GM19099 (cell line): ENCODE measurements around the gene TMEM167A.

Experiments used
- POLR2A ChIP-seq: IDR thresholded peaks from 3 replicates; pipeline ENCODE4 v1.6.1; 2011; ENCODE audit warnings: low read depth; ENCODE audit not compliant: insufficient read length; ENCODE audit errors: extremely low read depth

Gene TMEM167A

GRCh38 chr5:83029912-83030311 lies 47.3 kb downstream of the TMEM167A start:
- TF ChIP-seq POLR2A, result no peak

GRCh38 chr5:83026930-83027687 lies 50.1 kb downstream of the TMEM167A start:
- no peak for TF ChIP-seq POLR2A

GRCh38 chr5:83026516-83026915 lies 50.7 kb downstream of the TMEM167A start:
- TF ChIP-seq POLR2A, result no peak

DNA sequence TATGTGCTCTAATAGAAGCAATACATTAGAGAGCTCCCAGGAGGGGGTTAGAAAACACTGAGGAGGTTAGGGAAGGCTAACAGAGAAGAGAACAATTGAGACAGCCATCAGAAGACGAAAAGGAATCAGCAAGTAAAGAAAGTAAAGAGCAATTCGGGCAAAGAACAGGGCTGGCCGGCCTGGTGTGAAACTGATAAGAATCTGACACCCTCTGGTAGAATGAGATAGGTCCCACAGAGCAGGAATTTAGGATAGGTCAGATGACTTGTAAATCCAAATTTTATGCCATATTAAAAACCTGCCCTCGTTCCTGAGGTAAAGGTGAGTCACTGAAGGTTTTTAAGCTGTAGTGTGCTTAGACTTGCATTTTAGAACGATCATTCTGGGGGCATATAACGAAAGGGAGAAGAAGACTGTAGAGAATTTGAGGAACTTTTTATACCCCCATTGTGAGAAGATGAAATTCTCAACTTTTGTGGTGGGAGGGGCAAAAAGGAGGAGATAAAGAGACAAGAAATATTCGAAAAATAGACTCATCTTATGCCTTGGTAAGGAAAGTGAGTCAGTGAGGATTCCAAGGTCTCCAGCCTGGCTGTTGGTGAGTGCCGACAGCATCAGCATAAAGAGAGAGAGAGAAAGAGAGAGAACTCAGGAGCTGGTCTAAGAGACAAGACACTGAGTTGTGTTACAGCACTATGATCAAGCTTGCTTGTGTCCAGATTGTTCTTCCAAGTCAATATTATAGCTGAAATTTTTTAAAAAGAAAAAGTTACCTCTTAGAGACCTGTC lies 51.3 kb downstream of the TMEM167A start:
- TF ChIP-seq POLR2A, result no peak

- no peak for TF ChIP-seq POLR2A
Observed at GRCh38 chr5:83022334-83022733, 54.9 kb downstream of the TMEM167A start.

DNA sequence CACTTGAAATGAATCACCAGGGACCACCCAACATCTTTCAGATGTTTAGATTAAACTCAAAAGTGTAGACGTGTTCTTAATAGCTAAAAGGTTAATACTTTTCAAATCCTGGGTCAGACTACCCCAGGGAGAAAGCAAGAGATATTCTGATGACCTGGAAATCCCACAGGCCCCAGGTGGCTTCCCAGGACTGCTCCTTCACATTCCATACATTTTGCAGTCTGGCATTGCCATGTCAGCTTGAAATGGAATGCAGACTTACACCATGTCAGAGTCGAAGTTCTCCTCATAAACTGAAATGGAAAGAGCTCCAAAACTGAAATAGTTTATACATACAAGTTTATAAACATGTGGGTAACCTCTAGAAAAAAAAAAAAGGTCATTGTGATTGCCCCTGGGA lies 61.5 kb downstream of the TMEM167A start:
- TF ChIP-seq POLR2A, result no peak

GRCh38 chr5:83011985-83012384 lies 65.2 kb downstream of the TMEM167A start:
- TF ChIP-seq POLR2A, result no peak

DNA sequence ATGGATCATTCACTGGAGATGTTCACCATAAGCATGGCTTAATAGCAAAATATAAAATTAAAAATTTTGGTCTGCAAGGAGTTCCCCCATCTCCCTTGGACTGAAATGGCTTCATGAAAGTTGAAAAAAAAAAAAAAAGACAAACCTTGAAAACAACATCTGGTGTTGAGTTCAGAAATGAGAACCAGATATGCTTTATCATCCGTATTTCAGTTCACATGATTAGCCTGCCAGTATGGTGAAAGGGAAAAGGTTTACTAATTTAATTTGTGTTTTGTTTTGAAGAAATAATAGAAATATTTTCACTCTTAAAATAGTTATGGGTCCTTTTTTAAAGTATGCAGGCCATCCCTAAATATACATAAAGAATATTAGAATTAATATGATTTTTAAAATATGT lies 67.8 kb downstream of the TMEM167A start:
- TF ChIP-seq POLR2A, result no peak

DNA sequence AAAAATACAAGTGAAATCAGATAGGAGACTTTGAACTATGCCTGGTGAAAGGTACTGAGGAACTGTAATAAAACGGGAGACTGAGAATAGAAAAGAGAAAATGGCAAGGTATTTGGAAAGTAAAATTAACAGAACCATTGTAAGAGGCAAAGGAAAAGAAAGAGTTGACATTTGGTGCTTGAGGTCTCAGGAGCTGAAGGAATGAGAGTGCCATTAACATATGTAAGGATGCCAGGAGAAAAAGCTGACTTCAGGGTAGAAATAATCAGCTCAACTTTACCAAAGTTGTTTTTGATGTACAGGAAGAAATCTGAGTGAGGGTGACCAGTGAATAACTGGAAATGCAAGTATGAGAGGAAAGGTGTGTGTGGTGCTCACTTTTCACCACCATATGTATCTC lies 69.4 kb downstream of the TMEM167A start:
- TF ChIP-seq POLR2A, result no peak

- TF ChIP-seq POLR2A, result no peak
Observed at GRCh38 chr5:83006683-83007283, 70.4 kb downstream of the TMEM167A start.

- TF ChIP-seq POLR2A, result no peak
Observed at GRCh38 chr5:83003791-83004190, 73.4 kb downstream of the TMEM167A start.
